Activated T-helper 2 cell treated with anti-CD3 and anti-CD28 coated beads, Interferon-gamma antibody, Interleukin-2, Interleukin-4, amounts not matched to agents 10 μg/mL and 5 μg/mL and 100 μg/mL, durations not matched to agents 14 hours and 24 hours and 36 hours (primary cell): Measurements from ENCODE around the gene MCF2L2. TPM values are rescaled to one million over a fixed set of nuclear protein-coding genes. Genes with fewer than 3 reads are reported as not detected.
"Not testable (repeated sequence)": the region's sequence is repeated elsewhere in the genome, so short reads cannot be mapped to it uniquely, and the experiment has no call there.

Experiments used
- DNase-seq: peaks from one replicate; pipeline ENCODE4 v3.0.0; 2021; ENCODE audit warnings: low spot score
- H3K27ac Mint-ChIP-seq: one replicate; pipeline ENCODE4 v1.8.0; 2021; ENCODE audit warnings: mixed read lengths
- H3K27me3 Mint-ChIP-seq: one replicate; pipeline ENCODE4 v1.8.0; 2021; ENCODE audit warnings: low read depth, mixed read lengths
- H3K36me3 Mint-ChIP-seq: one replicate; pipeline ENCODE4 v1.8.0; 2021; ENCODE audit warnings: low read depth, mixed read lengths
- H3K4me1 Mint-ChIP-seq: one replicate; pipeline ENCODE4 v1.8.0; 2021; ENCODE audit warnings: low read depth, mixed read lengths
- H3K4me3 Mint-ChIP-seq: one replicate; pipeline ENCODE4 v1.8.0; 2021; ENCODE audit warnings: low read depth, mild to moderate bottlenecking, moderate library complexity, mixed read lengths
- H3K9me3 Mint-ChIP-seq: one replicate; pipeline ENCODE4 v1.8.0; 2021; ENCODE audit warnings: mixed read lengths
- intact Hi-C: fragments of 100-400 bp; cut with micrococcal nuclease; formaldehyde crosslinking; loops from one replicate; pipeline ENCODE4 v1.15.1; 2023
- total RNA-seq: library from RNA; stranded (reverse); gene quantifications from 2 replicates; pipeline ENCODE4 v1.2.3, GENCODE V29; 2022

The MCF2L2 gene
- total RNA-seq, 1 donor from 2014 or later = 7.5 TPM

DNA sequence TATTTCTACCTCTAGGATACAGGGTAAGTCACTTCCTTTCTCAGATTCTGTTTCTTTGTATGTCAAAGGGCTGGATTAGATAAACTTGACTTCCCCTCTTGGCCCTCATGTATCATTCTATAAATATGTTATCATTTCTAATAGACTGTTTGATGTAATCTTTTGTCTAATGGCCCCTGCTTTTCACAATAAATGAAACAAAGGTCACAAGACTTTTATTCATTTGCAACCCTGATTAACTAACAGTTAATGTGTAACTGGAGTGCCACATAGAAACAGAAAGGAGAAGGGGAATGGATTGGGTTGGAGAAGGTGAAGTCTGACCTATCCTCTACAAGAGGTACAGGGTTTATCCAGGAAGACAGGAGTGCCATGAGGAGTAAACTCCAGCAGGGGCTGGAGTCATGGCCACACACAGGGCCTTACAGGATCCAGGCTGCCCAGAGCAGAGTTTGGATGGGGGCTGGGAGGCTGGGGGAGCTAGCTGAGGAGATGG is 183.4 kb downstream of the MCF2L2 start:
- H3K4me1 Mint-ChIP-seq = peaks cover 3% of the 10 kb centered on the region
- intact Hi-C loops = no loop called here

DNA sequence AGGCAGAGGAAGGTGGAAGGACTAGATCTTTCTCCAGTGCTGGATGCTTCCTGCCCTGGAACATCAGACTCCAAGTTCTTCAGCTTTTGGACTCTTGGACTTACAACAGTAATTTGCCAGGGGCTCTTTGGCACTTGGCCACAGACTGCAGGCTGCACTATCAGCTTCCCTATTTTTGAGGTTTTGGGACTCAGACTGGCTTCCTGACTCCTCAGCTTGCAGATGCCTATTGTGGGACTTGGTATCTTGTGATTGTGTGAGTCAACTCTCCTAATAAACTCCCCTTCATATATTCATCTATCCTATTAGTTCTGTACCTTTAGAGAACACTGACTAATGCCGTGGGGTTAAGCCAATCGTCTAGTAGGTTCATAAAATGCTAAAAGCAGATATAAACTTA is 184.2 kb downstream of the MCF2L2 start:
- no peak overlapping the region for H3K27ac Mint-ChIP-seq
- H3K4me1 Mint-ChIP-seq = peaks cover 3% of the 10 kb centered on the region
- no peaks in the 10 kb centered on the region for H3K27me3 Mint-ChIP-seq
- no peak for DNase-seq
- no peak overlapping the region for H3K4me3 Mint-ChIP-seq
- H3K36me3 Mint-ChIP-seq = peaks cover 15% of the 10 kb centered on the region
- intact Hi-C loops = no loop called here
- H3K9me3 Mint-ChIP-seq = peaks cover 35% of the 10 kb centered on the region

More for the DNA sequence above, 183.4 kb downstream of the MCF2L2 start:
- no peak overlapping the region for H3K4me3 Mint-ChIP-seq
- H3K27ac Mint-ChIP-seq = no peak overlapping the region
- H3K36me3 Mint-ChIP-seq = peaks cover 15% of the 10 kb centered on the region
- no peak for DNase-seq
- H3K27me3 Mint-ChIP-seq = no peaks in the 10 kb centered on the region
- H3K9me3 Mint-ChIP-seq = peaks cover 31% of the 10 kb centered on the region

DNA sequence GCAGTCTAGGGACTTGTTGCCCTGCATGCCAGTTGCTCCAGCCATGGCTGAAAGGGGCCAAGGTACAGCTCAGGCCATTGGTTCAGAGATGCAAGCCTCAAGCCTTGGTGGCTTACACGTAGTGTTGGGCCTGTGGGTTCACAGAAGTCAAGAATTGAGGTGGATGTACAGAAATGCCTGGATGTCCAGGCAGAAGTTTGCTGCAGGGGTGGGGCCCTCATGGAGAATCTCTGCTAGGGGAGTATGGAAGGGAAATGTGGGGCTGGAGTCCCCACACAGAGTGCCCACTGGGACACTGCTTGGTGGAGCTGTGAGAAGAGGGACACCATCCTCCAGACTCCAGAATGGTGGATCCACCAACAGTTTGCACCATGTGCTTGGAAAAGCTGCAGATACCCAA is 186.0 kb downstream of the MCF2L2 start:
- H3K4me3 Mint-ChIP-seq = no peak overlapping the region
- intact Hi-C loops = no loop called here
- DNase-seq = no peak
- peaks cover 15% of the 10 kb centered on the region for H3K36me3 Mint-ChIP-seq
- H3K4me1 Mint-ChIP-seq = peaks cover 3% of the 10 kb centered on the region
- H3K27ac Mint-ChIP-seq = no peak overlapping the region
- peaks cover 35% of the 10 kb centered on the region for H3K9me3 Mint-ChIP-seq
- H3K27me3 Mint-ChIP-seq = no peaks in the 10 kb centered on the region

DNA sequence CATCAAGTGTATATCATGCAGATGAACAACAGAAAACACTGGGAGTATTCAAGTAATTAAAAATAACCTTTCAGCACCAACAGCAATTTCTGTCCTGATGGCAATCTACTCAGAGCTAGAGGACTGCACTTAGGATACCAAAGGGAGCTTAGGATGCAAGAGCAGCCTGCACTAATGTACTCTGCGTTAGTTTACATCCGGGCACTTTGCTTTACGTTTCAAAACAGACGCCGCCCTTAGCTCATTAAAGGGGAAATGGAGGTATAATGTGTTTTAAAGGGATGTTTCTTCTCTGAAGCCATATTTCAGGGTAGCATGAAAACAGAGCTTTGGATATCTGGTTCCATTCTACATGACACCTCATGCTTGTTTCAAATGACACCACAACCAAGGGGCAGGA is 189.4 kb downstream of the MCF2L2 start:
- intact Hi-C loops = no loop called here
- no peak overlapping the region for H3K27ac Mint-ChIP-seq
- no peaks in the 10 kb centered on the region for H3K27me3 Mint-ChIP-seq
- peaks cover 35% of the 10 kb centered on the region for H3K9me3 Mint-ChIP-seq
- DNase-seq = no peak
- H3K4me1 Mint-ChIP-seq = peaks cover under 1% of the 10 kb centered on the region
- H3K36me3 Mint-ChIP-seq = peaks cover 15% of the 10 kb centered on the region
- H3K4me3 Mint-ChIP-seq = no peak overlapping the region

GRCh38 chr3:183233966-183234365 is 194.5 kb downstream of the MCF2L2 start:
- Mint-ChIP-seq H3K4me1 (peaks cover 6% of the 10 kb centered on the region), H3K27ac (no peak overlapping the region), H3K4me3 (no peak overlapping the region), H3K27me3 (no peaks in the 10 kb centered on the region), H3K36me3 (no peaks in the 10 kb centered on the region), H3K9me3 (no peaks in the 10 kb centered on the region)
- intact Hi-C loops = no loop called here
- DNase-seq = no peak

DNA sequence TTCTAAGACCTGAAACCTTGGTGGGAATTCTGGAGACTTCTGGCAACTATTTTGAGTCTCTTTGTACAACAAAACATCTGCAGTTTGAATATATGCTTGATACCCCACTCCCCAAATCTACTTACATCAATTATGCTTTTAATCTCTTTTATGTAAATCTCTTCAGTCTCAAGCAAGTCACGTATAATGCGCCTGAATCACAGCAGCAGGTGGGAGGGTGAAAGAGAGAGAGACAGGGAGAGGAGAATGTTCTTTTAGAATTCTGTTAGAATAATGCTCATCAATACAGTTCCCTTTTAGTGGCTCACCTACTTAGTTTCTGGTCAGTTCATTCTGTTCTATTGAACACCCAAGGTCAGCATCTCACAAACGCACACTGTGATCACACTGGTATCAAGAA is 197.6 kb downstream of the MCF2L2 start:
- DNase-seq = no peak
- Mint-ChIP-seq H3K4me1 (peaks cover 22% of the 10 kb centered on the region), H3K9me3 (no peaks in the 10 kb centered on the region), H3K36me3 (no peaks in the 10 kb centered on the region), H3K4me3 (no peak overlapping the region), H3K27ac (no peak overlapping the region), H3K27me3 (no peaks in the 10 kb centered on the region)
- intact Hi-C loops = no loop called here

DNA sequence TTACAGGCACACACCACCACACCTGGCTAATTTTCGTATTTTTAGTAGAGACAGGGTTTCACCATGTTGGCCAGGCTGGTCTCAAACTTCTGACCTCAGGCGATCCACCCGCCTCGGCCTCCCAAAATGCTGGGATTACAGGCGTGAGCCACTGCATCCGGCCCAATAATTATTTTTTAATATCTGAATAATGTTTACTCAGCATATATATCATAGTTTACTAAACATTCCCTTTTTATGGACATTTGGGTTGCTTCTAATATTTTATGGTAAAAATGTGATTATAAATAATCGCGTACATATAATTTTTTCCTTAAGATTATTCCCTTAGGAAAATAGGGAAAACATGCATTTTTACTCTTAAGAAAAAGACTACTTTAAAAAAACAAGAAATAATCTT is 198.2 kb downstream of the MCF2L2 start:
- DNase-seq, H3K9me3 Mint-ChIP-seq, intact Hi-C loops, H3K4me3 Mint-ChIP-seq, H3K27ac Mint-ChIP-seq, H3K36me3 Mint-ChIP-seq, H3K27me3 Mint-ChIP-seq: not testable (repeated sequence)
- H3K4me1 Mint-ChIP-seq = peaks cover 25% of the 10 kb centered on the region

DNA sequence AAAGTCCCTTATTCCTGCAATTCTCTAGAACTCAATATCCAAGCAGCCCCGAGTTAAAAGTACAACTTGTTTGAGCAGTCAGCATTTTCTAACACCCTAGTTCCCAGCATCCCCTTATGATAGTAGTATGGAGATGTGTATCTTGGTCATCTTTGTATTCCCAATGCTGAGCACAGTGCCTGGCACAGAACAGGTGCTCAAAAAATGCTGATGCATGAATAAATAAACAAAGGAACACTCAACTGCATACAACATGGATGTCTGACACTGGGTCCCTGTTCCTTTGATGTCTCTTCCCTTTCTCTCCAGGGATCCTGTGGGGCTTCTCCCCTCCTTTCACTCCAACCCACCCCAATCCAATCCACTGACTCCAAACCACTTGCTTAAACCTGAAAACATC is 199.2 kb downstream of the MCF2L2 start:
- Mint-ChIP-seq H3K9me3 (no peaks in the 10 kb centered on the region), H3K27ac (no peak overlapping the region), H3K4me3 (no peak overlapping the region), H3K4me1 (peaks cover 35% of the 10 kb centered on the region), H3K27me3 (no peaks in the 10 kb centered on the region), H3K36me3 (no peaks in the 10 kb centered on the region)
- intact Hi-C loops = no loop called here
- no peak for DNase-seq

DNA sequence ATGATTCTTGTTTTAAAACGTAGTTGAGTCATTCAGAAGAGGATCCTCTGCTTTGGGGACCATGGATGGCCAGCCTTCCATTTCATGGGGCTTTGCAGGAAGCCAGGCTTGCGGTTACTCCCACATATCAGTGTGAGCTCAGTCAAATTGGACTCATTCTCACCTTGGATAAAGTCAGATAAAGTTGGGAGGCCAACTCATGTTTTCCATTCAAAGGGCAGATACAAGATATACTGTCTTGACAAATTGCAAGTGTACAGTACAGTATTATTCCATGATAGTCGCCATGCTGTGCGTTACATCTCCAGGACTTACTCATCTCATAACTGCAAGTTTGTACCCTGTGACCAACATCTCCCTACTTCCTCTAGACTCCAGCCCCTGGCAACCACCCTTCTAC is 200.8 kb downstream of the MCF2L2 start:
- H3K4me1 Mint-ChIP-seq = peaks cover 47% of the 10 kb centered on the region
- H3K27ac Mint-ChIP-seq = peak overlapping the region; percentile 64
- H3K27me3 Mint-ChIP-seq = no peaks in the 10 kb centered on the region
- H3K36me3 Mint-ChIP-seq = no peaks in the 10 kb centered on the region
- no peak for DNase-seq
- H3K9me3 Mint-ChIP-seq = no peaks in the 10 kb centered on the region
- intact Hi-C loops = loop anchor here (1.0 kb wide), 3 partner anchors 19 to 59 kb away; no protein-coding TSS in a partner anchor
- no peak overlapping the region for H3K4me3 Mint-ChIP-seq

DNA sequence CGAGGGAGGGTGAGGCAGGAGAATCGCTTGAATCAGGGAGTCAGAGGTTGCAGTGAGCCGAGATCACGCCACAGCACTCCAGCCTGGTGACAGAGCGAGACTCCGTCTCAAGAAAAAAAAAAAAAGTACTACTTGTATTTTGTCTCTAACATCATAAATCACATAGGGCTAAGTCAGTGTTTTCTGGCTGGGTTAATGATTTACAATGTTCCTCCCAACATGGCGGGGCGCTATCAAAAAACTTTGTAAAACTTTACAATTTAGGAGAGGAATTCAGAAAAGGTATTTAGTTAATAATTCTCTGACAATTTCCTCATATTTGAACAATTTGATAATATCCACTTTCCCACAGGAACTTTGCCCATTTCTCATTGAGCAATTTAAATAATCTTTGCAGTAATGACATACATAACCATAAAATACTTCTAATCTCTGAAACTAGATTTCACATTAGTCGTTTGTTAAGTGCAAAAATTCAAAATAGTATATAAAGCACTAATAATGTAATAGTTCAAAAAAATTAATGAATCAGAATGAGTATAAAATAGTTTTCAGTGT is 202.0 kb downstream of the MCF2L2 start:
- Mint-ChIP-seq H3K4me3 (no peak overlapping the region), H3K9me3 (no peaks in the 10 kb centered on the region), H3K27ac (no peak overlapping the region), H3K4me1 (peaks cover 48% of the 10 kb centered on the region), H3K36me3 (no peaks in the 10 kb centered on the region), H3K27me3 (no peaks in the 10 kb centered on the region)
- DNase-seq = no peak
- intact Hi-C loops = no loop called here

GRCh38 chr3:183224180-183224970 is 204.0 kb downstream of the MCF2L2 start:
- no peaks in the 10 kb centered on the region for H3K27me3 Mint-ChIP-seq
- DNase-seq = peak; percentile 52
- H3K9me3 Mint-ChIP-seq = no peaks in the 10 kb centered on the region
- H3K27ac Mint-ChIP-seq = peak overlapping the region; percentile 82
- no peaks in the 10 kb centered on the region for H3K36me3 Mint-ChIP-seq
- intact Hi-C loops = loop anchor here (2.0 to 5.0 kb wide), 2 partner anchors 28 to 37 kb away; partner anchors contain the start of gene B3GNT5
- peak overlapping the region; percentile 49 for H3K4me3 Mint-ChIP-seq
- peaks cover 51% of the 10 kb centered on the region for H3K4me1 Mint-ChIP-seq

- H3K27ac Mint-ChIP-seq = peak overlapping the region; percentile 44
- intact Hi-C loops = loop anchor here (5.0 kb wide), 1 partner anchor 35 kb away; no protein-coding TSS in a partner anchor
- H3K4me3 Mint-ChIP-seq = no peak overlapping the region
- no peak for DNase-seq
- peaks cover 56% of the 10 kb centered on the region for H3K4me1 Mint-ChIP-seq
- H3K9me3 Mint-ChIP-seq = no peaks in the 10 kb centered on the region
- no peaks in the 10 kb centered on the region for H3K36me3 Mint-ChIP-seq
- no peaks in the 10 kb centered on the region for H3K27me3 Mint-ChIP-seq
These were observed 205.7 kb downstream of the MCF2L2 start for GRCh38 chr3:183222631-183223235.

DNA sequence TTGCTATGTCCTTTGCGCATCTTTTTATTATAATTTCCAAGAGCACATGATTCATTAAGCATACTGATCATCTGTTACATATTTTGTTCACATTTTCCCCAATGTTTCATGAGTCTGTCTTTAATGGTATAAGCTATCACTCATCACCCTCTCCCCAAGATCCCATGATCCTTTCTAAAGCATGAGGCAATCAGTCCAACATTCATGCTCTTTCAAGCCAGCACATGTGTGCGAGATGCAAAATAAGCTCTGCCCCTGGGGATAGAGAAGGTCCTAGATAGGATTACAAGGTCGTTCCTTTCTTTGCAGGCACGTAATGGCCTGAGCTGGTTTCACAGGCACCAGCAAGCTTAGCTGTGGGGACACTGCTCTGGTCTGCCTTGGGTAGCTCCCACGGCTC is 207.6 kb downstream of the MCF2L2 start:
- intact Hi-C loops = loop anchor here (5.0 kb wide), 1 partner anchor 34 kb away; no protein-coding TSS in a partner anchor
- no peaks in the 10 kb centered on the region for H3K27me3 Mint-ChIP-seq

More for the DNA sequence above, 207.6 kb downstream of the MCF2L2 start:
- peaks cover 48% of the 10 kb centered on the region for H3K4me1 Mint-ChIP-seq
- H3K27ac Mint-ChIP-seq = peak overlapping the region; percentile 3
- no peaks in the 10 kb centered on the region for H3K36me3 Mint-ChIP-seq
- H3K9me3 Mint-ChIP-seq = no peaks in the 10 kb centered on the region
- no peak for DNase-seq
- no peak overlapping the region for H3K4me3 Mint-ChIP-seq
